SIG-M5 (cell line): ENCODE measurements around the gene SSU72.
"Not testable (repeated sequence)": the region's sequence is repeated elsewhere in the genome, so short reads cannot be mapped to it uniquely, and the experiment has no call there.

Source experiments
- DNase-seq: peaks from one replicate; lab custom pipeline; 2025; lab: John Stamatoyannopoulos, UW

Gene SSU72

DNA sequence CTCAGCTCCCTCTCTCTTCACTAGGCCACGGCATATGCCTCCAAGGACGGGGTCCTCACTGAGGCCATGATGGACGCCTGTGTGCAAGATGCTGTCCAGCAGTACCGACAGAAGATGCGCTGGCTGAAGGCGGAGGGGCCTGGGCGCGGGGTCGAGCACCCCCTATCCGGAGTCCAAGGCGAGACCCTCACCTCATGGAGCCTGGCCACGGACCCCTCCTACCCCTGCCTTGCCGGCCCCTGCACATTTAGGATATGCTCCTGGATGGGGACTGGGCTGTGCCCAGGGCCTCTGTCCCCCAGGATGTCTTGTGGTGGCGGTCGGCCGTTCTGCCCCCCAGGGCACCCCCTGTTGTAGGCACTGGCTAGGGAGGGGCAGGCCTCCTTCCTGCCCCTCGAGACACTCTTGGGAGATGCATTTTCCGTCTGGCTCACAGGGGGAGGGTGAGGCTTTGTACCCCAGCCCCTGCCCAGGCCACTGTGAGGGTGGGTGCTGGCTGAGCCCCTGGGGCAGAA lies 79.1 kb downstream of the SSU72 start:
- not testable (repeated sequence) for DNase-seq

DNA sequence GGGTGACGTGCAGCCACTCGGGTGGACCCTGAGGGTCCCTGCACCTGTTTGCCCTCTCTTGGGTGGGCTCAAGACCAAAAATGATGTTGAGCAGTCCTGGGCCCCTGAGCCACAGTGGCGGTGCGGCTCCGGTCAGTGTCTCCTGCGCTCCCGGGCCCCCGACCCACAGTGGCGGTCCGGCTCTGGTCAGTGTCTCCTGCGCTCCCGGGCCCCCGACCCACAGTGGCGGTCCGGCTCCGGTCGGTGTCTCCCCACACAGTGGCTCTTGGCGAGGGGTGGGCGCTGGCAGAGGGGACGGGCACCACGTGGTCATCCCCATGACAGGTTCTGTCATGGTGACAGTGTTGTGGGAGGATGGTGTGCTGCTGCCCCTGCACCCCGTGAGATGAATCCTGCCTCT lies 80.4 kb downstream of the SSU72 start:
- DNase-seq: not testable (repeated sequence)
